Vagina (tissue), 2 donors: ENCODE results near the gene FAM171A2. TPM values are rescaled to one million over a fixed set of nuclear protein-coding genes. Genes with fewer than 3 reads are reported as not detected.
"Not testable (repeated sequence)": the region's sequence is repeated elsewhere in the genome, so short reads cannot be mapped to it uniquely, and the experiment has no call there.

Experiments
- DNase-seq, 2 donors: peaks; one replicate each; pipeline ENCODE4 v3.0.0-alpha.2; 2017; ENCODE audit errors: extremely low spot score in 2 of 2
- H3K27ac ChIP-seq: fragments of 200-600 bp; sonication (generic); one replicate; pipeline ENCODE4 v1.5.1; 2019
- H3K27me3 ChIP-seq: fragments of 200-600 bp; sonication (generic); one replicate; pipeline ENCODE4 v1.5.1; 2019
- H3K36me3 ChIP-seq, 2 donors: fragments of 200-600 bp; sonication (generic); one replicate each; pipeline ENCODE4 v1.5.1; 2017 to 2019
- H3K4me1 ChIP-seq: fragments of 200-600 bp; sonication (generic); one replicate; pipeline ENCODE4 v1.5.1; 2019
- H3K4me3 ChIP-seq, 2 donors: fragments of 200-600 bp; sonication (generic); 1 replicate in 1 of 2; 2 replicates in 1 of 2; pipeline ENCODE4 v1.5.1; 2016 to 2019
- H3K9me3 ChIP-seq: fragments of 200-600 bp; sonication (generic); one replicate; pipeline ENCODE4 v1.5.1; 2019
- CTCF ChIP-seq, 3 experiments: fragments of 450-650 bp in 2 of 3; fragments of 200-600 bp in 1 of 3; sonication (generic) in 1 of 3; IDR thresholded peaks; one replicate each; pipeline ENCODE4 v1.5.1; 2017 to 2019; ENCODE audit warnings: antibody characterized with exemption in 3 of 3, mild to moderate bottlenecking in 2 of 3, moderate library complexity in 2 of 3
- POLR2A ChIP-seq, 2 donors: fragments of 450-650 bp; IDR thresholded peaks; one replicate each; pipeline ENCODE4 v1.6.1; 2017; ENCODE audit warnings: antibody characterized with exemption in 2 of 2, mild to moderate bottlenecking in 2 of 2, moderate library complexity in 2 of 2
- POLR2AphosphoS5 ChIP-seq, 2 donors: sonication (generic); formaldehyde crosslinking; IDR thresholded peaks; one replicate each; pipeline ENCODE4 v1.9.0; 2017; ENCODE audit warnings: antibody characterized with exemption in 2 of 2, mild to moderate bottlenecking in 2 of 2, low read depth in 1 of 2; ENCODE audit not compliant: insufficient read depth in 1 of 2
- intact Hi-C: fragments of 100-400 bp; cut with DNase I; formaldehyde crosslinking; loops from one replicate; pipeline ENCODE4 v1.15.1; 2023
- total RNA-seq: library from RNA; depleted of rRNA; stranded (reverse); fragments of >200 nt; gene quantifications from one replicate; pipeline ENCODE4 v1.2.3, GENCODE V29; 2016

Gene FAM171A2
- total RNA-seq, 1 donor from 2014 or later: 4.2 TPM

GRCh38 chr17:44372036-44372435 lies 8.4 kb upstream of the FAM171A2 start:
- no peak for TF ChIP-seq POLR2A (IDR thresholded peaks at IDR 0.05)
- TF ChIP-seq POLR2AphosphoS5 (IDR thresholded peaks at IDR 0.05; ENCODE audit: insufficient read depth in 1 of 2, low read depth in 1 of 2): no peak
- TF ChIP-seq CTCF (IDR thresholded peaks at IDR 0.05): no peak
- Histone ChIP-seq H3K27me3 (no peaks in the 10 kb centered on the region), H3K36me3 (no peaks in the 10 kb centered on the region), H3K27ac (no peak overlapping the region), H3K9me3 (no peaks in the 10 kb centered on the region), H3K4me3 (no peak overlapping the region), H3K4me1 (peaks cover 14% of the 10 kb centered on the region)
- intact Hi-C loops: no loop called here
- DNase-seq: no peak

- H3K27me3 ChIP-seq, intact Hi-C loops, H3K9me3 ChIP-seq, H3K36me3 ChIP-seq, H3K4me1 ChIP-seq, H3K27ac ChIP-seq, DNase-seq, H3K4me3 ChIP-seq: not testable (repeated sequence)
Observed at GRCh38 chr17:44369414-44370023, 5.9 kb upstream of the FAM171A2 start.

- H3K4me1 ChIP-seq, DNase-seq, intact Hi-C loops, H3K4me3 ChIP-seq, H3K27me3 ChIP-seq, H3K27ac ChIP-seq, H3K9me3 ChIP-seq, H3K36me3 ChIP-seq: not testable (repeated sequence)
Observed at GRCh38 chr17:44368391-44369243, 5.0 kb upstream of the FAM171A2 start.

- no peak for TF ChIP-seq POLR2AphosphoS5 (IDR thresholded peaks at IDR 0.05; ENCODE audit: insufficient read depth in 1 of 2, low read depth in 1 of 2)
- TF ChIP-seq CTCF (IDR thresholded peaks at IDR 0.05): no peak
- TF ChIP-seq POLR2A (IDR thresholded peaks at IDR 0.05): no peak
- DNase-seq: no peak
- intact Hi-C loops: no loop called here
- Histone ChIP-seq H3K27ac (no peak overlapping the region), H3K9me3 (no peaks in the 10 kb centered on the region), H3K4me3 (no peak overlapping the region), H3K4me1 (peaks cover 14% of the 10 kb centered on the region), H3K36me3 (no peaks in the 10 kb centered on the region), H3K27me3 (no peaks in the 10 kb centered on the region)
Observed at GRCh38 chr17:44367231-44367979, 3.8 kb upstream of the FAM171A2 start.

GRCh38 chr17:44365051-44365450 lies 1.4 kb upstream of the FAM171A2 start:
- intact Hi-C loops, DNase-seq, H3K9me3 ChIP-seq, H3K4me3 ChIP-seq, H3K27ac ChIP-seq, H3K27me3 ChIP-seq, H3K36me3 ChIP-seq: not testable (repeated sequence)
- peaks cover 36% of the 10 kb centered on the region for H3K4me1 ChIP-seq

- no peak for TF ChIP-seq CTCF (IDR thresholded peaks at IDR 0.05)
- TF ChIP-seq POLR2AphosphoS5 (IDR thresholded peaks at IDR 0.05; ENCODE audit: insufficient read depth in 1 of 2, low read depth in 1 of 2): no peak
- TF ChIP-seq POLR2A (IDR thresholded peaks at IDR 0.05): no peak
- Histone ChIP-seq H3K9me3 (no peaks in the 10 kb centered on the region), H3K4me3 (peak overlapping the region; percentile 69 to 85), H3K36me3 (no peaks in the 10 kb centered on the region), H3K27me3 (no peaks in the 10 kb centered on the region), H3K27ac (peak overlapping the region; percentile 83), H3K4me1 (peaks cover 38% of the 10 kb centered on the region)
- intact Hi-C loops: no loop called here
- DNase-seq: no peak
Observed at GRCh38 chr17:44362949-44363612, 572 bp downstream of the FAM171A2 start.
